GM23338 (cell line): ENCODE results near the gene YPEL4. TPM values are rescaled to one million over a fixed set of nuclear protein-coding genes. Genes with fewer than 3 reads are reported as not detected.

Source experiments
- ATAC-seq: fragments of 200-7000 bp; cut with Tn5 transposase; 3 replicates; pipeline ENCODE4 v1.9.1; 2020
- DNase-seq: peaks from one replicate; pipeline ENCODE4 v3.0.0-alpha.2; 2015; ENCODE audit warnings: low spot score
- H2AFZ ChIP-seq: fragments of 200-600 bp; sonication (generic); 2 replicates; pipeline ENCODE4 v1.8.0; 2016; ENCODE audit warnings: antibody characterized with exemption, mild to moderate bottlenecking, moderate library complexity
- H3F3A ChIP-seq: fragments of 200-600 bp; sonication (generic); replicated peaks from 2 replicates; pipeline ENCODE4 v1.8.0; 2017; ENCODE audit warnings: antibody characterized with exemption, mixed run types, low read depth
- H3K27ac ChIP-seq: fragments of 200-600 bp; sonication (generic); 2 replicates; pipeline ENCODE4 v1.6.1; 2016; ENCODE audit warnings: low read depth
- H3K27me3 ChIP-seq: fragments of 200-600 bp; sonication (generic); 2 replicates; pipeline ENCODE4 v1.8.0; 2016; ENCODE audit warnings: mild to moderate bottlenecking, mixed run types, moderate library complexity; ENCODE audit not compliant: insufficient read depth
- H3K36me3 ChIP-seq: fragments of 200-600 bp; sonication (generic); 2 replicates; pipeline ENCODE4 v1.8.0; 2016; ENCODE audit warnings: mild to moderate bottlenecking; ENCODE audit not compliant: insufficient read depth
- H3K4me1 ChIP-seq: fragments of 200-600 bp; sonication (generic); 2 replicates; pipeline ENCODE4 v1.8.0; 2016; ENCODE audit warnings: mild to moderate bottlenecking, moderate library complexity; ENCODE audit not compliant: insufficient read depth
- H3K4me2 ChIP-seq: fragments of 200-600 bp; sonication (generic); 2 replicates; pipeline ENCODE4 v1.7.1; 2017; ENCODE audit warnings: mixed run types
- H3K4me3 ChIP-seq: fragments of 200-600 bp; sonication (generic); 2 replicates; pipeline ENCODE4 v1.6.1; 2016; ENCODE audit warnings: mixed run types
- H3K79me2 ChIP-seq: fragments of 200-600 bp; sonication (generic); replicated peaks from 2 replicates; pipeline ENCODE4 v1.8.0; 2017; ENCODE audit warnings: mild to moderate bottlenecking; ENCODE audit not compliant: insufficient read depth
- H3K9me2 ChIP-seq: fragments of 200-600 bp; sonication (generic); 2 replicates; pipeline ENCODE4 v1.8.0; 2017; ENCODE audit not compliant: insufficient read depth
- H4K20me1 ChIP-seq: fragments of 200-600 bp; sonication (generic); replicated peaks from 2 replicates; pipeline ENCODE4 v1.8.0; 2017; ENCODE audit warnings: mild to moderate bottlenecking; ENCODE audit not compliant: insufficient read depth
- H3K27ac Mint-ChIP-seq: 2 replicates; pipeline ENCODE4 v1.8.0; 2020; ENCODE audit warnings: inconsistent platforms, mild to moderate bottlenecking, moderate library complexity, mixed read lengths
- H3K27me3 Mint-ChIP-seq: 3 replicates; pipeline ENCODE4 v1.8.0; 2022; ENCODE audit warnings: low read depth, mild to moderate bottlenecking, moderate library complexity, mixed read lengths, inconsistent platforms; ENCODE audit not compliant: insufficient read depth, poor library complexity
- H3K36me3 Mint-ChIP-seq: 3 replicates; pipeline ENCODE4 v1.8.0; 2021; ENCODE audit warnings: low read depth, mild to moderate bottlenecking, inconsistent platforms, moderate library complexity, mixed read lengths
- H3K4me1 Mint-ChIP-seq: 3 replicates; pipeline ENCODE4 v1.8.0; 2020; ENCODE audit warnings: mild to moderate bottlenecking, inconsistent platforms, mixed read lengths
- H3K4me3 Mint-ChIP-seq: 3 replicates; pipeline ENCODE4 v1.8.0; 2021; ENCODE audit warnings: moderate library complexity, mild to moderate bottlenecking, inconsistent platforms, mixed read lengths
- H3K9me3 Mint-ChIP-seq: 3 replicates; pipeline ENCODE4 v1.8.0; 2020; ENCODE audit warnings: moderate library complexity, mild to moderate bottlenecking, inconsistent platforms, mixed read lengths
- ETS1 ChIP-seq: IDR thresholded peaks from 2 replicates; pipeline ENCODE4 v1.6.1; 2016; ENCODE audit warnings: antibody characterized with exemption
- EZH2 ChIP-seq: fragments of 200-600 bp; sonication (generic); IDR thresholded peaks from one replicate; pipeline ENCODE4 v1.8.0; 2017; ENCODE audit warnings: antibody characterized with exemption, mild to moderate bottlenecking, low read depth; ENCODE audit not compliant: unreplicated experiment
- JUNB ChIP-seq: IDR thresholded peaks from one replicate; pipeline ENCODE4 v1.6.1; 2016; ENCODE audit warnings: antibody characterized with exemption; ENCODE audit not compliant: unreplicated experiment
- NANOG ChIP-seq: IDR thresholded peaks from 2 replicates; pipeline ENCODE4 v1.6.1; 2016; ENCODE audit warnings: antibody characterized with exemption, borderline replicate concordance
- POLR2AphosphoS5 ChIP-seq: IDR thresholded peaks from 2 replicates; pipeline ENCODE4 v1.6.1; 2016; ENCODE audit warnings: antibody characterized with exemption, low read depth
- ZNF331 ChIP-seq: fragments of 250-450 bp; sonication (Bioruptor Pico); IDR thresholded peaks from 2 replicates; pipeline ENCODE4 v1.5.0; 2020; ENCODE audit warnings: low read depth, mild to moderate bottlenecking, moderate library complexity
- polyA plus RNA-seq: library from polyadenylated mRNA; unstranded; fragments of >200 nt; fragmentation: Nextera tagmentation; extraction: Ambion mirVana; gene quantifications from 2 replicates; pipeline ENCODE4 v1.2.1, GENCODE V29; 2016
- total RNA-seq: library from RNA; depleted of rRNA; stranded (reverse); fragments of >200 nt; shearing (Covaris generic); gene quantifications from 2 replicates; pipeline ENCODE4 v1.2.3, GENCODE V29; 2014
- TF ChIP-seq, protein P1 (sequence below): IDR thresholded peaks from one replicate; pipeline ENCODE4 v1.6.1; 2018; ENCODE audit warnings: antibody characterized with exemption; ENCODE audit not compliant: unreplicated experiment
- TF ChIP-seq, protein P2 (sequence below): fragments of 250-450 bp; sonication (Bioruptor Pico); IDR thresholded peaks from 2 replicates; pipeline ENCODE4 v1.5.0; 2020; ENCODE audit warnings: mild to moderate bottlenecking, moderate library complexity
- TF ChIP-seq, protein P3 (sequence below), 2 experiments: fragments of 200-600 bp in 1 of 2; sonication (generic) in 1 of 2; conservative IDR thresholded peaks; 2 replicates each; pipeline versions ENCODE4 v1.5.1 to v1.6.1; 2016 to 2017; ENCODE audit warnings: antibody characterized with exemption in 2 of 2, low read depth in 2 of 2, mild to moderate bottlenecking in 2 of 2, moderate library complexity in 1 of 2

The YPEL4 gene
- total and polyA plus RNA-seq, 2 experiments from 2014 or later, result 1.1 TPM; not detected in 1

GRCh38 chr11:57616595-57616994 is 33.1 kb downstream of the YPEL4 start:
- DNase-seq (no peak), ATAC-seq (no peak)
- H3K9me3 Mint-ChIP-seq, result peaks cover 23% of the 10 kb centered on the region; the same call in 2 of the 3 replicates
- Histone ChIP-seq H3F3A (0 out of 2 replicates have a peak, but pooled peaks cover 3% of the 10 kb centered on the region), H3K27ac (no peak overlapping the region), H3K9me2 (no peaks in the 10 kb centered on the region), H3K27me3 (no peaks in the 10 kb centered on the region), H3K4me1 (no peaks in the 10 kb centered on the region), H3K79me2 (no peaks in the 10 kb centered on the region), H2AFZ (no peak overlapping the region), H4K20me1 (no peaks in the 10 kb centered on the region), H3K36me3 (no peaks in the 10 kb centered on the region), H3K4me2 (no peak overlapping the region), H3K4me3 (no peak overlapping the region)
- TF ChIP-seq NANOG, result no peak
- no peak for TF ChIP-seq ZNF331 (CRISPR knock-in tag)
- no peak overlapping the region for H3K4me3 Mint-ChIP-seq
- no peak overlapping the region for H3K27ac Mint-ChIP-seq
- peaks cover 5% of the 10 kb centered on the region for H3K27me3 Mint-ChIP-seq
- peaks cover 41% of the 10 kb centered on the region for H3K36me3 Mint-ChIP-seq
- H3K4me1 Mint-ChIP-seq, result peaks cover 3% of the 10 kb centered on the region; the same call in 1 of the 3 replicates

DNA sequence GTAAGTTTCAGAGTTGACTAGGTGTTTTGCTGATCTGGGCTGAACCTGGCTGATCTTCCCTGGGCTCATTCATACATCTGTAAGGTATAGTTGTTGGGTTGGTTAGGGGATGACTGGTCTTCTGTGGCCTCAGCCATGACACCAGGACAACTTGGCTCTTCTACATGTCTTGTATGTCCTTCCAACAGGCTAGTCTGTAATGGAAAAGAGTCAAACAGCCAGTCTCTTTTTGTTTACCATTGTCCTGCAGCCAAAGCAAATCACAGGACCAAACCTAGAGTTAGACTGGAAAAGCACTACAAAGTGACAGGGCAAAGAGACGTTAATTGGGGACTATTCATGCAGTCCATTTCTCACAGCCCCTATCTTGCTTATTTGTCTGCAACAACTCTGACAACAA is 34.4 kb downstream of the YPEL4 start:
- H3K79me2 ChIP-seq, result no peaks in the 10 kb centered on the region
- H3K36me3 Mint-ChIP-seq, result peaks cover 41% of the 10 kb centered on the region
- peaks cover 11% of the 10 kb centered on the region; the same call in 2 of the 3 replicates for H3K9me3 Mint-ChIP-seq
- peaks cover 3% of the 10 kb centered on the region; the same call in 1 of the 3 replicates for H3K4me1 Mint-ChIP-seq
- no peaks in the 10 kb centered on the region for H4K20me1 ChIP-seq
- no peak overlapping the region for H3K4me2 ChIP-seq
- no peaks in the 10 kb centered on the region for H3K9me2 ChIP-seq
- H3K27me3 ChIP-seq, result no peaks in the 10 kb centered on the region
- H3K27me3 Mint-ChIP-seq, result peaks cover 10% of the 10 kb centered on the region
- no peak overlapping the region for H3K27ac ChIP-seq
- no peak overlapping the region for H3K27ac Mint-ChIP-seq
- no peak overlapping the region for H2AFZ ChIP-seq
- ATAC-seq (no peak), DNase-seq (no peak)
- H3K4me3 Mint-ChIP-seq, result no peak overlapping the region
- 0 out of 2 replicates have a peak, but pooled peaks cover 3% of the 10 kb centered on the region for H3F3A ChIP-seq
- H3K36me3 ChIP-seq, result no peaks in the 10 kb centered on the region
- no peak overlapping the region for H3K4me3 ChIP-seq
- no peaks in the 10 kb centered on the region for H3K4me1 ChIP-seq
- no peak for TF ChIP-seq POLR2AphosphoS5
- TF ChIP-seq ETS1, result no peak
- TF ChIP-seq, protein P1, sequence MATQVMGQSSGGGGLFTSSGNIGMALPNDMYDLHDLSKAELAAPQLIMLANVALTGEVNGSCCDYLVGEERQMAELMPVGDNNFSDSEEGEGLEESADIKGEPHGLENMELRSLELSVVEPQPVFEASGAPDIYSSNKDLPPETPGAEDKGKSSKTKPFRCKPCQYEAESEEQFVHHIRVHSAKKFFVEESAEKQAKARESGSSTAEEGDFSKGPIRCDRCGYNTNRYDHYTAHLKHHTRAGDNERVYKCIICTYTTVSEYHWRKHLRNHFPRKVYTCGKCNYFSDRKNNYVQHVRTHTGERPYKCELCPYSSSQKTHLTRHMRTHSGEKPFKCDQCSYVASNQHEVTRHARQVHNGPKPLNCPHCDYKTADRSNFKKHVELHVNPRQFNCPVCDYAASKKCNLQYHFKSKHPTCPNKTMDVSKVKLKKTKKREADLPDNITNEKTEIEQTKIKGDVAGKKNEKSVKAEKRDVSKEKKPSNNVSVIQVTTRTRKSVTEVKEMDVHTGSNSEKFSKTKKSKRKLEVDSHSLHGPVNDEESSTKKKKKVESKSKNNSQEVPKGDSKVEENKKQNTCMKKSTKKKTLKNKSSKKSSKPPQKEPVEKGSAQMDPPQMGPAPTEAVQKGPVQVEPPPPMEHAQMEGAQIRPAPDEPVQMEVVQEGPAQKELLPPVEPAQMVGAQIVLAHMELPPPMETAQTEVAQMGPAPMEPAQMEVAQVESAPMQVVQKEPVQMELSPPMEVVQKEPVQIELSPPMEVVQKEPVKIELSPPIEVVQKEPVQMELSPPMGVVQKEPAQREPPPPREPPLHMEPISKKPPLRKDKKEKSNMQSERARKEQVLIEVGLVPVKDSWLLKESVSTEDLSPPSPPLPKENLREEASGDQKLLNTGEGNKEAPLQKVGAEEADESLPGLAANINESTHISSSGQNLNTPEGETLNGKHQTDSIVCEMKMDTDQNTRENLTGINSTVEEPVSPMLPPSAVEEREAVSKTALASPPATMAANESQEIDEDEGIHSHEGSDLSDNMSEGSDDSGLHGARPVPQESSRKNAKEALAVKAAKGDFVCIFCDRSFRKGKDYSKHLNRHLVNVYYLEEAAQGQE, result no peak
- TF ChIP-seq, protein P2, sequence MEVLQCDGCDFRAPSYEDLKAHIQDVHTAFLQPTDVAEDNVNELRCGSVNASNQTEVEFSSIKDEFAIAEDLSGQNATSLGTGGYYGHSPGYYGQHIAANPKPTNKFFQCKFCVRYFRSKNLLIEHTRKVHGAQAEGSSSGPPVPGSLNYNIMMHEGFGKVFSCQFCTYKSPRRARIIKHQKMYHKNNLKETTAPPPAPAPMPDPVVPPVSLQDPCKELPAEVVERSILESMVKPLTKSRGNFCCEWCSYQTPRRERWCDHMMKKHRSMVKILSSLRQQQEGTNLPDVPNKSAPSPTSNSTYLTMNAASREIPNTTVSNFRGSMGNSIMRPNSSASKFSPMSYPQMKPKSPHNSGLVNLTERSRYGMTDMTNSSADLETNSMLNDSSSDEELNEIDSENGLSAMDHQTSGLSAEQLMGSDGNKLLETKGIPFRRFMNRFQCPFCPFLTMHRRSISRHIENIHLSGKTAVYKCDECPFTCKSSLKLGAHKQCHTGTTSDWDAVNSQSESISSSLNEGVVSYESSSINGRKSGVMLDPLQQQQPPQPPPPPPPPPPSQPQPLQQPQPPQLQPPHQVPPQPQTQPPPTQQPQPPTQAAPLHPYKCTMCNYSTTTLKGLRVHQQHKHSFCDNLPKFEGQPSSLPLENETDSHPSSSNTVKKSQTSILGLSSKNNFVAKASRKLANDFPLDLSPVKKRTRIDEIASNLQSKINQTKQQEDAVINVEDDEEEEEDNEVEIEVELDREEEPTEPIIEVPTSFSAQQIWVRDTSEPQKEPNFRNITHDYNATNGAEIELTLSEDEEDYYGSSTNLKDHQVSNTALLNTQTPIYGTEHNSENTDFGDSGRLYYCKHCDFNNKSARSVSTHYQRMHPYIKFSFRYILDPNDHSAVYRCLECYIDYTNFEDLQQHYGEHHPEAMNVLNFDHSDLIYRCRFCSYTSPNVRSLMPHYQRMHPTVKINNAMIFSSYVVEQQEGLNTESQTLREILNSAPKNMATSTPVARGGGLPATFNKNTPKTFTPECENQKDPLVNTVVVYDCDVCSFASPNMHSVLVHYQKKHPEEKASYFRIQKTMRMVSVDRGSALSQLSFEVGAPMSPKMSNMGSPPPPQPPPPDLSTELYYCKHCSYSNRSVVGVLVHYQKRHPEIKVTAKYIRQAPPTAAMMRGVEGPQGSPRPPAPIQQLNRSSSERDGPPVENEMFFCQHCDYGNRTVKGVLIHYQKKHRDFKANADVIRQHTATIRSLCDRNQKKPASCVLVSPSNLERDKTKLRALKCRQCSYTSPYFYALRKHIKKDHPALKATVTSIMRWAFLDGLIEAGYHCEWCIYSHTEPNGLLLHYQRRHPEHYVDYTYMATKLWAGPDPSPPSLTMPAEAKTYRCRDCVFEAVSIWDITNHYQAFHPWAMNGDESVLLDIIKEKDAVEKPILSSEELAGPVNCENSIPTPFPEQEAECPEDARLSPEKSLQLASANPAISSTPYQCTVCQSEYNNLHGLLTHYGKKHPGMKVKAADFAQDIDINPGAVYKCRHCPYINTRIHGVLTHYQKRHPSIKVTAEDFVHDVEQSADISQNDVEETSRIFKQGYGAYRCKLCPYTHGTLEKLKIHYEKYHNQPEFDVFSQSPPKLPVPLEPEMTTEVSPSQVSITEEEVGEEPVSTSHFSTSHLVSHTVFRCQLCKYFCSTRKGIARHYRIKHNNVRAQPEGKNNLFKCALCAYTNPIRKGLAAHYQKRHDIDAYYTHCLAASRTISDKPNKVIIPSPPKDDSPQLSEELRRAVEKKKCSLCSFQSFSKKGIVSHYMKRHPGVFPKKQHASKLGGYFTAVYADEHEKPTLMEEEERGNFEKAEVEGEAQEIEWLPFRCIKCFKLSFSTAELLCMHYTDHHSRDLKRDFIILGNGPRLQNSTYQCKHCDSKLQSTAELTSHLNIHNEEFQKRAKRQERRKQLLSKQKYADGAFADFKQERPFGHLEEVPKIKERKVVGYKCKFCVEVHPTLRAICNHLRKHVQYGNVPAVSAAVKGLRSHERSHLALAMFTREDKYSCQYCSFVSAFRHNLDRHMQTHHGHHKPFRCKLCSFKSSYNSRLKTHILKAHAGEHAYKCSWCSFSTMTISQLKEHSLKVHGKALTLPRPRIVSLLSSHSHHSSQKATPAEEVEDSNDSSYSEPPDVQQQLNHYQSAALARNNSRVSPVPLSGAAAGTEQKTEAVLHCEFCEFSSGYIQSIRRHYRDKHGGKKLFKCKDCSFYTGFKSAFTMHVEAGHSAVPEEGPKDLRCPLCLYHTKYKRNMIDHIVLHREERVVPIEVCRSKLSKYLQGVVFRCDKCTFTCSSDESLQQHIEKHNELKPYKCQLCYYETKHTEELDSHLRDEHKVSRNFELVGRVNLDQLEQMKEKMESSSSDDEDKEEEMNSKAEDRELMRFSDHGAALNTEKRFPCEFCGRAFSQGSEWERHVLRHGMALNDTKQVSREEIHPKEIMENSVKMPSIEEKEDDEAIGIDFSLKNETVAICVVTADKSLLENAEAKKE, result no peak
- no peak for TF ChIP-seq EZH2
- TF ChIP-seq ZNF331 (CRISPR knock-in tag), result no peak
- no peak for TF ChIP-seq JUNB
- TF ChIP-seq, protein P3, sequence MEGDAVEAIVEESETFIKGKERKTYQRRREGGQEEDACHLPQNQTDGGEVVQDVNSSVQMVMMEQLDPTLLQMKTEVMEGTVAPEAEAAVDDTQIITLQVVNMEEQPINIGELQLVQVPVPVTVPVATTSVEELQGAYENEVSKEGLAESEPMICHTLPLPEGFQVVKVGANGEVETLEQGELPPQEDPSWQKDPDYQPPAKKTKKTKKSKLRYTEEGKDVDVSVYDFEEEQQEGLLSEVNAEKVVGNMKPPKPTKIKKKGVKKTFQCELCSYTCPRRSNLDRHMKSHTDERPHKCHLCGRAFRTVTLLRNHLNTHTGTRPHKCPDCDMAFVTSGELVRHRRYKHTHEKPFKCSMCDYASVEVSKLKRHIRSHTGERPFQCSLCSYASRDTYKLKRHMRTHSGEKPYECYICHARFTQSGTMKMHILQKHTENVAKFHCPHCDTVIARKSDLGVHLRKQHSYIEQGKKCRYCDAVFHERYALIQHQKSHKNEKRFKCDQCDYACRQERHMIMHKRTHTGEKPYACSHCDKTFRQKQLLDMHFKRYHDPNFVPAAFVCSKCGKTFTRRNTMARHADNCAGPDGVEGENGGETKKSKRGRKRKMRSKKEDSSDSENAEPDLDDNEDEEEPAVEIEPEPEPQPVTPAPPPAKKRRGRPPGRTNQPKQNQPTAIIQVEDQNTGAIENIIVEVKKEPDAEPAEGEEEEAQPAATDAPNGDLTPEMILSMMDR (conservative IDR thresholded peaks at IDR 0.05; ENCODE audit: low read depth in 2 of 2), result no peak
